Esophagus muscularis mucosa (tissue), 4 donors: ENCODE data around the gene CP. TPM values are rescaled to one million over a fixed set of nuclear protein-coding genes. Genes with fewer than 3 reads are reported as not detected.
"Not testable (repeated sequence)": the region's sequence is repeated elsewhere in the genome, so short reads cannot be mapped to it uniquely, and the experiment has no call there.

Source experiments
- DNase-seq: peaks from one replicate; pipeline ENCODE4 v3.0.0-alpha.2; 2017; ENCODE audit errors: extremely low spot score
- H3K27ac ChIP-seq, 4 donors: fragments of 200-600 bp; sonication (generic); replicated peaks in 1 of 4; 1 replicate in 3 of 4; 2 replicates in 1 of 4; pipeline ENCODE4 v1.5.1; 2016 to 2019; ENCODE audit warnings: mild to moderate bottlenecking in 1 of 4
- H3K27me3 ChIP-seq, 4 donors: fragments of 200-600 bp; sonication (generic); one replicate each; pipeline versions ENCODE4 v1.5.1 to v1.6.0; 2016 to 2019
- H3K36me3 ChIP-seq, 4 donors: fragments of 200-600 bp; sonication (generic); one replicate each; pipeline ENCODE4 v1.5.1; 2016 to 2019
- H3K4me1 ChIP-seq, 4 donors: fragments of 200-600 bp; sonication (generic); one replicate each; pipeline ENCODE4 v1.5.1; 2016 to 2019
- H3K4me3 ChIP-seq, 4 donors: fragments of 200-600 bp; sonication (generic); 1 replicate in 2 of 4; 2 replicates in 2 of 4; pipeline ENCODE4 v1.5.1; 2016 to 2019; ENCODE audit warnings: mild to moderate bottlenecking in 4 of 4, moderate library complexity in 1 of 4
- H3K9me3 ChIP-seq, 4 donors: fragments of 200-600 bp; sonication (generic); 1 replicate in 3 of 4; 2 replicates in 1 of 4; pipeline ENCODE4 v1.5.1; 2016 to 2019
- CTCF ChIP-seq, 3 experiments: fragments of 200-600 bp in 2 of 3; fragments of 450-650 bp in 1 of 3; sonication (generic) in 2 of 3; IDR thresholded peaks; one replicate each; pipeline ENCODE4 v1.5.1; 2017 to 2019; ENCODE audit warnings: antibody characterized with exemption in 3 of 3, mild to moderate bottlenecking in 2 of 3, moderate library complexity in 1 of 3
- EP300 ChIP-seq: sonication (generic); formaldehyde crosslinking; IDR thresholded peaks from one replicate; pipeline ENCODE4 v1.6.1; 2017; ENCODE audit warnings: antibody characterized with exemption
- POLR2A ChIP-seq: fragments of 450-650 bp; IDR thresholded peaks from one replicate; pipeline ENCODE4 v1.6.1; 2017; ENCODE audit warnings: antibody characterized with exemption, moderate library complexity, mild to moderate bottlenecking, low read depth
- POLR2AphosphoS5 ChIP-seq, 2 donors: sonication (generic); formaldehyde crosslinking; IDR thresholded peaks; one replicate each; pipeline ENCODE4 v1.6.1; 2017; ENCODE audit warnings: antibody characterized with exemption in 2 of 2
- WGBS: methylation state at CpG from one replicate; pipeline ENCODE4 v1.1.5; 2018; 5-methylcytosine and 5-hydroxymethylcytosine counted together
- intact Hi-C: fragments of 100-400 bp; cut with DNase I; formaldehyde crosslinking; loops from one replicate; pipeline ENCODE4 v1.15.1; 2023
- total RNA-seq, 4 donors: library from RNA; depleted of rRNA; stranded (reverse); fragments of >200 nt; gene quantifications; one replicate each; pipeline versions ENCODE4 v1.1.0 to v1.2.1, GENCODE V29; 2016

The CP gene
- total RNA-seq, 4 donors from 2014 or later: 5.6 to 8.1 (median 6.0) TPM

GRCh38 chr3:149239357-149239936 lies 17.8 kb upstream of the CP start:
- no peaks in the 10 kb centered on the region for H3K9me3 ChIP-seq
- no peaks in the 10 kb centered on the region for H3K36me3 ChIP-seq
- H3K4me1 ChIP-seq: peaks cover 0 to 4% (median 0%) of the 10 kb centered on the region in 4 donors
- H3K27me3 ChIP-seq: no peaks in the 10 kb centered on the region
- intact Hi-C loops: loop anchor here (10.0 kb wide), 1 partner anchor 75 kb away; no protein-coding TSS in a partner anchor
- WGBS: 87% methylated on average over 1 of the region's 1 CpG
- H3K4me3 ChIP-seq: no peak overlapping the region
- TF ChIP-seq CTCF (IDR thresholded peaks at IDR 0.05) (no peak), POLR2A (no peak), EP300 (no peak), POLR2AphosphoS5 (IDR thresholded peaks at IDR 0.05) (no peak)
- no peak for DNase-seq
- no peak overlapping the region for H3K27ac ChIP-seq

- intact Hi-C loops: loop anchor here (10.0 kb wide), 1 partner anchor 73 kb away; no protein-coding TSS in a partner anchor
- H3K9me3 ChIP-seq, H3K36me3 ChIP-seq, H3K27me3 ChIP-seq, DNase-seq, H3K4me1 ChIP-seq, H3K27ac ChIP-seq, H3K4me3 ChIP-seq: not testable (repeated sequence)
- 100% methylated on average over 2 of the region's 2 CpGs for WGBS
Measured at GRCh38 chr3:149238268-149238667, 16.6 kb upstream of the CP start.

- intact Hi-C loops: loop anchor here (10.0 kb wide), 1 partner anchor 71 kb away; no protein-coding TSS in a partner anchor
- H3K36me3 ChIP-seq: no peaks in the 10 kb centered on the region
Measured at GRCh38 chr3:149235599-149236424, 14.2 kb upstream of the CP start.

GRCh38 chr3:149234671-149235245 lies 13.1 kb upstream of the CP start:
- intact Hi-C loops: loop anchor here (10.0 kb wide), 1 partner anchor 70 kb away; no protein-coding TSS in a partner anchor
- Histone ChIP-seq H3K9me3 (no peaks in the 10 kb centered on the region), H3K4me3 (no peak overlapping the region), H3K36me3 (no peaks in the 10 kb centered on the region), H3K27ac (no peak overlapping the region), H3K27me3 (no peaks in the 10 kb centered on the region), H3K4me1 (peaks cover 0 to 4% (median 0%) of the 10 kb centered on the region in 4 donors)
- no peak for DNase-seq
- WGBS: 36% methylated on average over 3 of the region's 5 CpGs
- TF ChIP-seq POLR2A (no peak), CTCF (IDR thresholded peaks at IDR 0.05) (no peak), EP300 (no peak), POLR2AphosphoS5 (IDR thresholded peaks at IDR 0.05) (no peak)

More at GRCh38 chr3:149235599-149236424, 14.2 kb upstream of the CP start:
- H3K27me3 ChIP-seq: no peaks in the 10 kb centered on the region
- TF ChIP-seq POLR2A (no peak), CTCF (IDR thresholded peaks at IDR 0.05) (no peak), POLR2AphosphoS5 (IDR thresholded peaks at IDR 0.05) (no peak), EP300 (no peak)
- H3K27ac ChIP-seq: no peak overlapping the region
- H3K4me1 ChIP-seq: peaks cover 0 to 4% (median 0%) of the 10 kb centered on the region in 4 donors
- 88% methylated on average over 4 of the region's 4 CpGs for WGBS
- H3K4me3 ChIP-seq: no peak overlapping the region
- no peak for DNase-seq
- no peaks in the 10 kb centered on the region for H3K9me3 ChIP-seq

- Histone ChIP-seq H3K4me1 (peaks cover 0 to 4% (median 0%) of the 10 kb centered on the region in 4 donors), H3K27me3 (no peaks in the 10 kb centered on the region), H3K36me3 (no peaks in the 10 kb centered on the region), H3K4me3 (no peak overlapping the region), H3K9me3 (no peaks in the 10 kb centered on the region), H3K27ac (no peak overlapping the region)
- DNase-seq: no peak
- intact Hi-C loops: loop anchor here (10.0 kb wide), 1 partner anchor 69 kb away; no protein-coding TSS in a partner anchor
- 72% methylated on average over 4 of the region's 4 CpGs for WGBS
- TF ChIP-seq POLR2AphosphoS5 (IDR thresholded peaks at IDR 0.05) (no peak), POLR2A (no peak)
Measured at GRCh38 chr3:149233323-149233722, 11.7 kb upstream of the CP start.
